K562 (cell line): ENCODE results near the gene SIAE. TPM values are rescaled to one million over a fixed set of nuclear protein-coding genes. Genes with fewer than 3 reads are reported as not detected.

Source experiments
- ATF1 ChIP-seq, 2 experiments: fragments of 450-650 bp in 1 of 2; IDR thresholded peaks; 2 replicates each; pipeline ENCODE4 v1.6.1; 2016; ENCODE audit warnings: missing compliant biosample characterization in 1 of 2, missing genetic modification characterization in 1 of 2
- BCL6 ChIP-seq: fragments of 250-450 bp; sonication (Bioruptor Pico); IDR thresholded peaks from 2 replicates; pipeline ENCODE4 v1.4.0; 2020
- JUNB ChIP-seq: fragments of 450-650 bp; formaldehyde crosslinking; conservative IDR thresholded peaks from 2 replicates; pipeline ENCODE4 v1.4.0; 2020; ENCODE audit warnings: mild to moderate bottlenecking
- KLF6 ChIP-seq: fragments of 250-450 bp; sonication (Bioruptor Pico); IDR thresholded peaks from 2 replicates; pipeline ENCODE4 v1.4.0; 2020; ENCODE audit warnings: mild to moderate bottlenecking, moderate library complexity, borderline replicate concordance
- MCM2 ChIP-seq: fragments of 450-650 bp; IDR thresholded peaks from 2 replicates; pipeline ENCODE4 v1.6.1; 2017; ENCODE audit warnings: low read depth, mild to moderate bottlenecking
- PRDM10 ChIP-seq: fragments of 450-650 bp; IDR thresholded peaks from 2 replicates; pipeline ENCODE4 v1.6.1; 2018; ENCODE audit not compliant: partially characterized antibody
- RNF2 ChIP-seq: sonication (generic); IDR thresholded peaks from 2 replicates; pipeline ENCODE4 v1.6.1; 2016
- SOX6 ChIP-seq: fragments of 450-650 bp; IDR thresholded peaks from 2 replicates; pipeline ENCODE4 v1.6.1; 2014; ENCODE audit warnings: mild to moderate bottlenecking
- SRSF1 ChIP-seq: fragments of 200-400 bp; formaldehyde crosslinking; IDR thresholded peaks from 2 replicates; pipeline ENCODE4 v1.6.1; 2017; ENCODE audit warnings: mild to moderate bottlenecking, low read depth, low read length, moderate library complexity
- ZNF124 ChIP-seq: sonication (generic); formaldehyde crosslinking; IDR thresholded peaks from 2 replicates; pipeline ENCODE4 v1.8.1; 2022; ENCODE audit warnings: missing genetic modification reagents
- ZNF766 ChIP-seq: fragments of 200-800 bp; sonication (Bioruptor generic); conservative IDR thresholded peaks from 2 replicates; pipeline ENCODE4 v1.6.1; 2016; ENCODE audit warnings: missing genetic modification characterization, missing compliant biosample characterization
- ZNF830 ChIP-seq: fragments of 250-450 bp; sonication (Bioruptor Pico); IDR thresholded peaks from 2 replicates; pipeline ENCODE4 v1.5.0; 2021; ENCODE audit warnings: mild to moderate bottlenecking
- polyA plus RNA-seq, 8 experiments: library from polyadenylated mRNA; depleted of rRNA in 4 of 8; stranded (reverse) in 5 of 8; unstranded in 3 of 8; fragments of >200 nt; fragmentation: Nextera tagmentation in 2 of 8; fragmentation: Illumina TruSeq in 1 of 8; extraction: Ambion mirVana in 2 of 8; extraction: Trizol in 1 of 8; gene quantifications; 2 replicates each; pipeline versions ENCODE4 v1.2.1 to v1.2.3, GENCODE V29; 2011 to 2014; ENCODE audit warnings: inconsistent platforms in 1 of 8, missing spikeins in 1 of 8
- total RNA-seq, 7 experiments: library from RNA; depleted of rRNA in 6 of 7; stranded (reverse); fragments of >200 nt in 6 of 7; fragmentation: Illumina TruSeq in 2 of 7; extraction: Trizol in 2 of 7; gene quantifications; 2 replicates each; pipeline versions ENCODE4 v1.2.1 to v1.2.3, GENCODE V29; 2011 to 2021; ENCODE audit warnings: low replicate concordance in 1 of 7
- TF ChIP-seq, protein P1 (sequence below), 3 experiments: fragments of 200-800 bp in 1 of 3; fragments of 250-450 bp in 1 of 3; fragments of 450-650 bp in 1 of 3; sonication (Bioruptor Pico) in 1 of 3; sonication (Bioruptor generic) in 1 of 3; formaldehyde crosslinking in 1 of 3; IDR thresholded peaks; 2 replicates each; pipeline versions ENCODE4 v1.6.1 to v1.8.0; 2016 to 2022; ENCODE audit warnings: mild to moderate bottlenecking in 2 of 3, missing genetic modification characterization in 2 of 3, missing compliant biosample characterization in 1 of 3, moderate library complexity in 1 of 3
- TF ChIP-seq, protein P2 (sequence below): fragments of 250-450 bp; sonication (Bioruptor Pico); IDR thresholded peaks from 2 replicates; pipeline ENCODE4 v1.4.0; 2020; ENCODE audit warnings: mild to moderate bottlenecking, moderate library complexity, borderline replicate concordance
- TF ChIP-seq, protein P3 (sequence below), 2 experiments: fragments of 450-650 bp; conservative IDR thresholded peaks; 2 replicates each; pipeline ENCODE4 v1.6.1; 2017; ENCODE audit warnings: mild to moderate bottlenecking in 2 of 2, moderate library complexity in 2 of 2
- TF ChIP-seq, protein P4 (sequence below): IDR thresholded peaks from 3 replicates; pipeline ENCODE4 v1.6.1; 2011; ENCODE audit warnings: borderline replicate concordance, mild to moderate bottlenecking; ENCODE audit not compliant: insufficient read length, insufficient read depth

SIAE gene
- total and polyA plus RNA-seq, 9 of the 15 experiments (the other 6 are each of a cell fraction or from before 2014, with no cell fraction given) = 0.89 to 9.6 (median 3.7) TPM

- TF ChIP-seq KLF6 (CRISPR knock-in tag) (no peak), SRSF1 (no peak), BCL6 (CRISPR knock-in tag) (no peak), PRDM10 (no peak), SOX6 (no peak), MCM2 (no peak), ZNF766 (CRISPR knock-in tag) (no peak), JUNB (CRISPR knock-in tag) (no peak), ATF1 (CRISPR knock-in tag; IDR thresholded peaks at IDR 0.05) (no peak), ATF1 (tag; IDR thresholded peaks at IDR 0.05) (no peak), RNF2 (no peak), ZNF830 (CRISPR knock-in tag) (no peak), ZNF124 (CRISPR knock-in tag) (no peak)
- TF ChIP-seq, protein P1, sequence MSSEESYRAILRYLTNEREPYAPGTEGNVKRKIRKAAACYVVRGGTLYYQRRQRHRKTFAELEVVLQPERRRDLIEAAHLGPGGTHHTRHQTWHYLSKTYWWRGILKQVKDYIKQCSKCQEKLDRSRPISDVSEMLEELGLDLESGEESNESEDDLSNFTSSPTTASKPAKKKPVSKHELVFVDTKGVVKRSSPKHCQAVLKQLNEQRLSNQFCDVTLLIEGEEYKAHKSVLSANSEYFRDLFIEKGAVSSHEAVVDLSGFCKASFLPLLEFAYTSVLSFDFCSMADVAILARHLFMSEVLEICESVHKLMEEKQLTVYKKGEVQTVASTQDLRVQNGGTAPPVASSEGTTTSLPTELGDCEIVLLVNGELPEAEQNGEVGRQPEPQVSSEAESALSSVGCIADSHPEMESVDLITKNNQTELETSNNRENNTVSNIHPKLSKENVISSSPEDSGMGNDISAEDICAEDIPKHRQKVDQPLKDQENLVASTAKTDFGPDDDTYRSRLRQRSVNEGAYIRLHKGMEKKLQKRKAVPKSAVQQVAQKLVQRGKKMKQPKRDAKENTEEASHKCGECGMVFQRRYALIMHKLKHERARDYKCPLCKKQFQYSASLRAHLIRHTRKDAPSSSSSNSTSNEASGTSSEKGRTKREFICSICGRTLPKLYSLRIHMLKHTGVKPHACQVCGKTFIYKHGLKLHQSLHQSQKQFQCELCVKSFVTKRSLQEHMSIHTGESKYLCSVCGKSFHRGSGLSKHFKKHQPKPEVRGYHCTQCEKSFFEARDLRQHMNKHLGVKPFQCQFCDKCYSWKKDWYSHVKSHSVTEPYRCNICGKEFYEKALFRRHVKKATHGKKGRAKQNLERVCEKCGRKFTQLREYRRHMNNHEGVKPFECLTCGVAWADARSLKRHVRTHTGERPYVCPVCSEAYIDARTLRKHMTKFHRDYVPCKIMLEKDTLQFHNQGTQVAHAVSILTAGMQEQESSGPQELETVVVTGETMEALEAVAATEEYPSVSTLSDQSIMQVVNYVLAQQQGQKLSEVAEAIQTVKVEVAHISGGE (CRISPR knock-in tag; IDR thresholded peaks at IDR 0.05) = no peak
- TF ChIP-seq, protein P2, sequence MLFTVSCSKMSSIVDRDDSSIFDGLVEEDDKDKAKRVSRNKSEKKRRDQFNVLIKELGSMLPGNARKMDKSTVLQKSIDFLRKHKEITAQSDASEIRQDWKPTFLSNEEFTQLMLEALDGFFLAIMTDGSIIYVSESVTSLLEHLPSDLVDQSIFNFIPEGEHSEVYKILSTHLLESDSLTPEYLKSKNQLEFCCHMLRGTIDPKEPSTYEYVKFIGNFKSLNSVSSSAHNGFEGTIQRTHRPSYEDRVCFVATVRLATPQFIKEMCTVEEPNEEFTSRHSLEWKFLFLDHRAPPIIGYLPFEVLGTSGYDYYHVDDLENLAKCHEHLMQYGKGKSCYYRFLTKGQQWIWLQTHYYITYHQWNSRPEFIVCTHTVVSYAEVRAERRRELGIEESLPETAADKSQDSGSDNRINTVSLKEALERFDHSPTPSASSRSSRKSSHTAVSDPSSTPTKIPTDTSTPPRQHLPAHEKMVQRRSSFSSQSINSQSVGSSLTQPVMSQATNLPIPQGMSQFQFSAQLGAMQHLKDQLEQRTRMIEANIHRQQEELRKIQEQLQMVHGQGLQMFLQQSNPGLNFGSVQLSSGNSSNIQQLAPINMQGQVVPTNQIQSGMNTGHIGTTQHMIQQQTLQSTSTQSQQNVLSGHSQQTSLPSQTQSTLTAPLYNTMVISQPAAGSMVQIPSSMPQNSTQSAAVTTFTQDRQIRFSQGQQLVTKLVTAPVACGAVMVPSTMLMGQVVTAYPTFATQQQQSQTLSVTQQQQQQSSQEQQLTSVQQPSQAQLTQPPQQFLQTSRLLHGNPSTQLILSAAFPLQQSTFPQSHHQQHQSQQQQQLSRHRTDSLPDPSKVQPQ (CRISPR knock-in tag) = no peak
- TF ChIP-seq, protein P3, sequence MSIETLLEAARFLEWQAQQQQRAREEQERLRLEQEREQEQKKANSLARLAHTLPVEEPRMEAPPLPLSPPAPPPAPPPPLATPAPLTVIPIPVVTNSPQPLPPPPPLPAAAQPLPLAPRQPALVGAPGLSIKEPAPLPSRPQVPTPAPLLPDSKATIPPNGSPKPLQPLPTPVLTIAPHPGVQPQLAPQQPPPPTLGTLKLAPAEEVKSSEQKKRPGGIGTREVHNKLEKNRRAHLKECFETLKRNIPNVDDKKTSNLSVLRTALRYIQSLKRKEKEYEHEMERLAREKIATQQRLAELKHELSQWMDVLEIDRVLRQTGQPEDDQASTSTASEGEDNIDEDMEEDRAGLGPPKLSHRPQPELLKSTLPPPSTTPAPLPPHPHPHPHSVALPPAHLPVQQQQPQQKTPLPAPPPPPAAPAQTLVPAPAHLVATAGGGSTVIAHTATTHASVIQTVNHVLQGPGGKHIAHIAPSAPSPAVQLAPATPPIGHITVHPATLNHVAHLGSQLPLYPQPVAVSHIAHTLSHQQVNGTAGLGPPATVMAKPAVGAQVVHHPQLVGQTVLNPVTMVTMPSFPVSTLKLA (conservative IDR thresholded peaks at IDR 0.05) = no peak
- TF ChIP-seq, protein P4, sequence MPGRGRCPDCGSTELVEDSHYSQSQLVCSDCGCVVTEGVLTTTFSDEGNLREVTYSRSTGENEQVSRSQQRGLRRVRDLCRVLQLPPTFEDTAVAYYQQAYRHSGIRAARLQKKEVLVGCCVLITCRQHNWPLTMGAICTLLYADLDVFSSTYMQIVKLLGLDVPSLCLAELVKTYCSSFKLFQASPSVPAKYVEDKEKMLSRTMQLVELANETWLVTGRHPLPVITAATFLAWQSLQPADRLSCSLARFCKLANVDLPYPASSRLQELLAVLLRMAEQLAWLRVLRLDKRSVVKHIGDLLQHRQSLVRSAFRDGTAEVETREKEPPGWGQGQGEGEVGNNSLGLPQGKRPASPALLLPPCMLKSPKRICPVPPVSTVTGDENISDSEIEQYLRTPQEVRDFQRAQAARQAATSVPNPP = no peak
Observed at GRCh38 chr11:124638500-124638899, 35.0 kb downstream of the SIAE start (continued).
